Sciatic nerve (tissue), 2 donors: ENCODE results near the gene CTLA4. TPM values are rescaled to one million over a fixed set of nuclear protein-coding genes. Genes with fewer than 3 reads are reported as not detected.

Source experiments
- ATAC-seq: fragments of 200-7000 bp; cut with Tn5 transposase; one replicate; pipeline ENCODE4 v1.9.1; 2020; ENCODE audit warnings: mild to moderate bottlenecking, moderate library complexity
- DNase-seq: peaks from one replicate; pipeline ENCODE4 v3.0.0-alpha.2; 2020; ENCODE audit warnings: low spot score
- intact Hi-C: fragments of 100-400 bp; cut with DNase I; formaldehyde crosslinking; loops from one replicate; pipeline ENCODE4 v1.14.2; 2022
- total RNA-seq: library from RNA; stranded (reverse); fragmentation: NEBNext Ultra II Directional; extraction: Animal tissue kit (Norgen Biotek cat#: 25700); gene quantifications from one replicate; pipeline ENCODE4 v1.2.1, GENCODE V29; 2021
- donor health status: DM: no; HTN: no; CAD: no.
- donor health status: DM: no; HTN: no; CAD: no.

The CTLA4 gene
- total RNA-seq, 1 donor from 2014 or later: 0.67 TPM

- no peak for ATAC-seq
- no peak for DNase-seq
Measured at GRCh38 chr2:203882551-203882950, 15.0 kb downstream of the CTLA4 start.

DNA sequence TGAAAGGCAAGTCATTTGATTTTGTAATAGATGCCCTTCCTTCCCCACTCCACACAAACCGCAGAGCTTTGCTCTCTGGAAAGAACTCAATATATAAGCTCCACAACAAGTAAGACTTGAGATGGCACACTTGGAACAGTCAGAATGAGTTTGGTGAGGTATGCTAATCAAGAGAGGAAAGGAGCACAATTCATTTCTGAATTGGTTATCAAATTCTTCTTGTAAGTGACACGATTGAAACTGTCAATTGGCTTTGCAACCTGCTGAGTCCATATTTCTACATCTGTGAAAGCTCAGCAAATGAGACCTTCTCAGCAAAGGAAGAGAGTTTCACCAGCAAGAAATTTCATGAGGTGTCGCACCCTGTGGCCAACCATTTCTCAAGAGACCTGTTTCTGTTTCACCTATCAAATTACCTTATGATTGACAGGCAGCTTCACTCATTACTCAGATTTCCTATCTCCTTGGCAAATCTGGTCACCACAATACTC is 19.1 kb downstream of the CTLA4 start:
- DNase-seq (no peak), ATAC-seq (no peak)
- intact Hi-C loops: no loop called here

More at GRCh38 chr2:203882551-203882950, 15.0 kb downstream of the CTLA4 start:
- intact Hi-C loops: no loop called here

- ATAC-seq: peak; percentile 92
- intact Hi-C loops: no loop called here
- DNase-seq: no peak
Measured at GRCh38 chr2:203887677-203888076, 20.1 kb downstream of the CTLA4 start.

DNA sequence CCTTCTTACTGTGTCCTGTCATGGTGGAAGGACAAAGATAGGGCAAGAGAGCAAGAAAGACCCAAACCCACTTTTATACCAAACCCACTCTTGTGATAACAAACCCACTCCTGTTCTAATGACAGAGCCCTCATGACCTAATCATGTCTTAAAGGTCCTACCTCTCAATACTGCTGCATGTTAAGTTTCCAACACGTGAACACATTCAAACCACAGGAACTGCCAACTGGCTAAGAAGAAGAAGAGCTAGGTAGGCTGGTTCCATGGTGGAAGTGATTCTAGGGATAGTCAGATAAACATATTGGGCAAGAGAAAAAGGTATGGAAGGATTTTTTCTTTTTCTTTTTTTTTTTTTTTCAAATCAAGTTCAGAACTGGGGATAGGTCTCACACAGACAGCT is 22.0 kb downstream of the CTLA4 start:
- ATAC-seq: no peak
- intact Hi-C loops: no loop called here
- DNase-seq: no peak

GRCh38 chr2:203889944-203890343 is 22.4 kb downstream of the CTLA4 start:
- intact Hi-C loops: no loop called here
- no peak for DNase-seq

GRCh38 chr2:203890733-203891132 is 23.2 kb downstream of the CTLA4 start:
- DNase-seq (no peak), ATAC-seq (no peak)
- intact Hi-C loops: no loop called here

More at GRCh38 chr2:203889944-203890343, 22.4 kb downstream of the CTLA4 start:
- ATAC-seq: no peak

DNA sequence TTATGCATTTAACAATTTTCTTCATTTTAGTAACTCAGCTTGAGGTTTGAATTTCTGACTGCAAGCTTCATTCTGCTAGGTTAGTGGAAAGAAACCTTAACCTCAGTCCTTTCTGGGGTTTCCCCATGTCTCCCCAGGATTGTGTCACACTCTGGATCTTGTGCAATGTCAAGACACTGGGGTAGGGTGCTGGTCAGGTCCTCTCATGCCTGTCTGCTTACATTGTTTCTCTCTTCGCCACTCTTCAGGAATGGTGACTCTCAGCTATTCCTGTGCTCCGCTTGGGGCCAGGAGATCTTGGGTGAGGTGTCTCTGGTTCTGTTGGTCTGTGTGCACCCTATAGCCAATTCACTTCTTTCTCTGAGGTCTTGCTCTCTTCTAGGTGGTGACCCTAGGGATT is 23.9 kb downstream of the CTLA4 start:
- intact Hi-C loops: no loop called here
- DNase-seq (no peak), ATAC-seq (no peak)

GRCh38 chr2:203892207-203892606 is 24.6 kb downstream of the CTLA4 start:
- no peak for DNase-seq
- intact Hi-C loops: no loop called here
- no peak for ATAC-seq

DNA sequence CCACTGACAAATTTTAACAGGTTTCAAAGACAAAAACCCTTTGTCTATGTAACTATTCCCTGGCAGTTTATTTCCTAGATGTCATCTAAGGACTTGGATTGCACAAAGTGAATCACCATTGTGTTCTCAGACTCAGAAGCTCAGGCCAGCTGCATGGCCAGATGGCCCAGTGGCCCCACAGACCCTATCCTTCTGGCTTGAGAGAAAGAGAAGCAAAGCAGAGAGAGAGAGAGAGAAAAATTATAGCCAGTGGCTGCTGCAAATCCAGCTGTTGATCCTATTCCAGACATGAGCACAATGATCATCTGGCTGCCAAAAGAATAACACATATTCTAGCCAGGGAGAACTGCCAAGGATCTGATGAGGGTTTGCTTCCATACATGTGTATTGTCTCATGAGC is 25.8 kb downstream of the CTLA4 start:
- ATAC-seq (peak; percentile 96), DNase-seq (no peak)
- intact Hi-C loops: no loop called here

- ATAC-seq (peak; percentile 7), DNase-seq (no peak)
- intact Hi-C loops: no loop called here
Measured at GRCh38 chr2:203893840-203894239, 26.3 kb downstream of the CTLA4 start.

GRCh38 chr2:203894262-203894661 is 26.7 kb downstream of the CTLA4 start:
- no peak for ATAC-seq
- DNase-seq: no peak
- intact Hi-C loops: no loop called here

DNA sequence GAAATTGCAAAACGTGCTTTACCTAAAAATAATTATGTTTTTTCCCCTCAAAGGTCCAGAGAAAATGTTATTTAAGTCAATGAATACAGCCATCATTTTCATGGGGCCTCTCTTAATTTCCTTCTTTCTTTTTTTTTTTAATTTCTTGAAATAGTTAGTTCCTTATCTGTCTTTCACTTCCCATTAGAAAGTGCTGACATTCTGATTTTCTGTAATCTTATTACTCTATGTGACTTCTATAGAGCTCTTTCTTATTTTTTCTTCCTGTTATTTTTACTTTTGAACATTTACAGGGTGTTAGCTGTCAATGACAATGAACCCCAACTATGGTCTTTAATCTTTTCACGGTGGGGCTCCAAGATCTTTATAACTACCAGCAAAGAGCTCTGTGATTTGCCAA is 30.0 kb downstream of the CTLA4 start:
- ATAC-seq: no peak
- intact Hi-C loops: no loop called here
- DNase-seq: no peak

DNA sequence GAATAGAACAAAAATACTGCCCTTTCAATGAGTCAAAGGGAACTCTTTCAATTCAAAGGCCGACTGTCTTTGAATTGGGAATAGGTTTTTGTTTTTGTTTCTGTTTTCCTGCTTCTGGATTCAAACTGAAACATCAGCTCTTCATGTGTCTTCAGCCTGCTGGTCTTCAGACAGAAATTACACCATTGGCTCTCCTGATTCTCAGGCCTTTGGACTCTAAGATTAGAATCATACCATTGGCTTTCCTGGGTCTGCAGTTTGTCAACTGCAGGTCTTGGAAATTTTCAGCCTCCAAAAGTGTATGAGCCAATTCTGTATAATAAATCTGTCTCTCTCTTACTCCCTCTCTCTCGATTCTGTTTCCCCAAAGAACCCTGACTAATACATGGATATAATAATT is 31.1 kb downstream of the CTLA4 start:
- ATAC-seq (no peak), DNase-seq (no peak)
- intact Hi-C loops: no loop called here

- ATAC-seq (no peak), DNase-seq (no peak)
- intact Hi-C loops: no loop called here
Measured at GRCh38 chr2:203900253-203900652, 32.7 kb downstream of the CTLA4 start.

GRCh38 chr2:203904022-203904421 is 36.5 kb downstream of the CTLA4 start:
- intact Hi-C loops: no loop called here
- DNase-seq (no peak), ATAC-seq (no peak)

DNA sequence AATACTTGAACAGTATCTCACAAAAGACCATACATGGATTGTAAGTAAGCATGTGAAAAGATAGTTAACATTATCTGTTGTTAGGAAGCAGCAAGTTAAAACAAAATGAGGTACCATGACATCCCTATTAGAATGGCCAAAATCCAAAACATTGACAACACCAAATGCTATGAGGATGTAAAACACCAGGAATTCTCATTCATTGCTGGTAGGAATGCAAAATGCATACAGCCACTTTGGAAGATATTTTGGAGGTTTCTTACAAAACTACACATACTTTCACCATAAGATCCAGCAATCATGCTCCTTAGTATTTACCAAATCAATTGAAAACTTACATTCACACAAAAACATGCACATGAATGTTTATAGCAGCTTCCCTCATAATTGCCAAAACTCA is 38.1 kb downstream of the CTLA4 start:
- intact Hi-C loops: no loop called here
- no peak for ATAC-seq
- no peak for DNase-seq

DNA sequence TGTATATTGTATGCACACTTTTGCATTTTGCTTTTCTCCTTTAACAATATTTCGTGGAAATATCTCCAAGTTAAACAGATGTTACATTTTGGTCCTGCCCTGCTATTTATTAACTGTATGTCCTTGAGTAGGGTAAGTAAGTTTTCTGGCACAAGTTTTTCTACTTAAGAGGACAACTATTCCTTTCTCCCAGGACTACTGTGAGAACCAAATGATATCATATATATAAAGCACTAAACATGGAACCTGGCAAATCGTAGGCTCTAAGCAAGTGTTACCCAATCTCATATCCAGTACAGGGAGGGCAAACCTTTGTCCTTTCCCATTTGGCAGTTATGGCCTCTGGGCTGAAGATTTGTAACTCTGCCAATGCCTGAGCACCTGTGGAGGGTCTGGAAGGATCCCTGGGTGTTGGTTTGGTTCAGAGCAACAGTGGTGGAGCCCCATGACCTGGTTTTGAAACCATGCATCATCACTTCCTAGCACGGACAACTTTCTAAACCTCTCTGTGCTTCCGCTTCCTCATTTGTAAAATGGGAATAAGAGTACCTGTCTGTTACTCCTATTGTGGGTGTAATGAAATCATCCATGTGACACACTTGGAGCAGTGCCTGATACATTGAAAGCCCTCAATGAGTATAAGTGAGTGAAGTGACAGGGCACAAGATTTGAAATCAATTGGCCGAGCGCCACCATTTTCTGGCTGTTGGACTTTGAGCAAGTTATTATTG is 40.7 kb downstream of the CTLA4 start:
- ATAC-seq: peak; percentile 52
- no peak for DNase-seq
- intact Hi-C loops: no loop called here

GRCh38 chr2:203908797-203909185 is 41.2 kb downstream of the CTLA4 start:
- ATAC-seq: peak; percentile 25
- intact Hi-C loops: no loop called here
- no peak for DNase-seq

- peak; percentile 87 for ATAC-seq
- DNase-seq: no peak
- intact Hi-C loops: no loop called here
Measured at GRCh38 chr2:203909261-203909967, 41.8 kb downstream of the CTLA4 start.

- DNase-seq: no peak
- peak; percentile 16 for ATAC-seq
- intact Hi-C loops: no loop called here
Measured at GRCh38 chr2:203909974-203910373, 42.4 kb downstream of the CTLA4 start.

DNA sequence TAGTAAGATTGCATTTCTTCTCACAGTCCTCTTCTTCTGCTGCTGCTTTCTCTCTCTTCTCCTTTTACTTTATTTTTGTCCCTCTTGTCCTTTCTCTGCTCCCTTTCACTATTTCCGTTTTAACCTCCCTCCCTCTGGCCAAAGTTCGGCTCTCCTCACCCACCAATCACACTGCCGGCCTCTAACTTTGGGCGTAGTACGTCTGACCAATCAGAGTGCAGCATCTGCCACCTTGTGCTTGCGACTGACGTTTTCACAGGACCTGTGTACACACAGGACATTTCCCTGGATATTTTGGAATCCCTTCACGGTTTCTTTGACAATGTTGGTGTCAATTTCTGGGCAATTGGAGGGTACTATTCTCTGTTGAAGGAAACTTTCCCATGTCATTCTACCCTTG is 46.4 kb downstream of the CTLA4 start:
- intact Hi-C loops: no loop called here
- no peak for DNase-seq
- ATAC-seq: no peak
